Osteoblast (primary cell): ENCODE data around the gene XXYLT1. TPM values are rescaled to one million over a fixed set of nuclear protein-coding genes. Genes with fewer than 3 reads are reported as not detected.

Source experiments
- DNase-seq: peaks from one replicate; pipeline ENCODE4 v3.0.0; 2011; ENCODE audit warnings: low spot score, mixed read lengths; ENCODE audit not compliant: insufficient read length; ENCODE audit errors: missing footprints
- H2AFZ ChIP-seq: 2 replicates; pipeline ENCODE4 v1.6.0; 2011; ENCODE audit warnings: mild to moderate bottlenecking, low read length
- H3K27ac ChIP-seq: 2 replicates; pipeline ENCODE4 v1.5.1; 2011; ENCODE audit warnings: mild to moderate bottlenecking, low read depth, low read length, moderate library complexity
- H3K27me3 ChIP-seq: 2 replicates; pipeline ENCODE4 v1.6.0; 2012; ENCODE audit warnings: mild to moderate bottlenecking, control low read depth, inconsistent platforms, low read length, moderate library complexity; ENCODE audit not compliant: insufficient read depth
- H3K36me3 ChIP-seq: 2 replicates; pipeline ENCODE4 v1.5.1; 2011; ENCODE audit warnings: mild to moderate bottlenecking, low read length, control low read depth, moderate library complexity; ENCODE audit not compliant: insufficient read depth
- H3K4me1 ChIP-seq: 2 replicates; pipeline ENCODE4 v1.5.1; 2011; ENCODE audit warnings: mild to moderate bottlenecking, low read length, control low read depth, moderate library complexity; ENCODE audit not compliant: insufficient read depth
- H3K4me2 ChIP-seq: 2 replicates; pipeline ENCODE4 v1.6.0; 2011; ENCODE audit warnings: mild to moderate bottlenecking, low read length; ENCODE audit not compliant: insufficient read depth
- H3K4me3 ChIP-seq: fragments of 200-600 bp; sonication (generic); 3 replicates; pipeline ENCODE4 v1.5.1; 2012; ENCODE audit warnings: mild to moderate bottlenecking, low read length, inconsistent platforms; ENCODE audit not compliant: insufficient read depth
- H3K79me2 ChIP-seq: 2 replicates; pipeline ENCODE4 v1.6.0; 2012; ENCODE audit warnings: mild to moderate bottlenecking, low read length, control low read depth, inconsistent platforms; ENCODE audit not compliant: insufficient read depth
- H3K9me3 ChIP-seq: 2 replicates; pipeline ENCODE4 v1.5.1; 2011; ENCODE audit warnings: low read depth, low read length, control low read depth
- H4K20me1 ChIP-seq: 2 replicates; pipeline ENCODE4 v1.6.0; 2012; ENCODE audit warnings: mild to moderate bottlenecking, low read length, control low read depth; ENCODE audit not compliant: insufficient read depth
- total RNA-seq: library from RNA; depleted of rRNA; stranded (reverse); fragments of >200 nt; gene quantifications from 2 replicates; pipeline ENCODE4 v1.2.3, GENCODE V29; 2012
- TF ChIP-seq, protein P1 (sequence below): IDR thresholded peaks from 2 replicates; pipeline ENCODE4 v1.5.1; 2011; ENCODE audit warnings: mild to moderate bottlenecking, low read depth, low read length, moderate library complexity; ENCODE audit errors: extremely low read depth

The XXYLT1 gene
- total RNA-seq, 1 donor = 28.2 TPM

DNA sequence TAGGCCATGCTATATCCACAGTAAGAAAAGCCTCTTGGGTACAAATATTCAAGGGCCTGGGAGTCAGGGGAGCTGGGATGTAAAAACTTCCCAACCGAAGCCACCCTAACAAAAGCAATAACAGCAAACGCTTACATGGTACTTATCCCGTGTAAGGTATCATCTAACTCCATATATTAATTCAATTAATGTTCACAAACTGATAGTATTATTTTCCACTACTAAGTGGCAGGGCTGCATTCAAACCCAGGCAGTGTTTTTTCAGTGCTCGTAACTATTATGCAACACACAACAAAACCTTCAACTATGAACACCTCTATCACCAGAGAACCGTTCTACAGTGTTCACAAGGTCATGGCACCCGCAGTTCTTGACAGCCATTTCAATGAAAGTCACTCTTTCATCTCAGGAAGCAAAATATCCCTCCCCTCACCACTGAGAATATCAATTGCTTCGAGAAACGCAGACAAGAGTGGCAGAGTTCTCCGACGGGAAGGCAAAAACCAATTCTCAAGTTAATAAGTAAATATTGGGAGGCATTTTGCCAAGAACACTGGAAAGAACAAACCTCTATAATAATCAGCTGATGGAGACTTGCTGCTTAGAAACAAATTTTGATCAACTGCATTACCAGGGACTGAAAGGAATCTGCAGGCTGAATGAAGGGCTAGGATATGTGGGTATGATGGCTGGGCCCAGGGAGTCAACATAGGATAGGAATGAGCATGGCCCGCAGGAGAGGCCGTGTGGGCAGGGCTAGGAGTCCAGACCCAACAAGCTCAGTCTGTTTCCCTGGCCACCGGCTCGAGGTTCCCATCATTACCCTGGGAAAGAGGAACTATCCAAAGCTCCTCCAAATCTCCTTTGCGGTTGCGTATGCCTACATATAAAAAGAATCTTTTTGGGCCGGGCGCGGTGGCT lies 72.3 kb downstream of the XXYLT1 start:
- Histone ChIP-seq H3K27ac (peak overlapping the region; percentile 84), H3K9me3 (no peaks in the 10 kb centered on the region), H3K4me2 (peak overlapping the region; percentile 24), H3K4me3 (no peak overlapping the region), H3K36me3 (no peaks in the 10 kb centered on the region), H4K20me1 (no peaks in the 10 kb centered on the region), H2AFZ (peak overlapping the region; percentile 34), H3K27me3 (no peaks in the 10 kb centered on the region), H3K4me1 (peaks cover 52% of the 10 kb centered on the region), H3K79me2 (peaks cover 12% of the 10 kb centered on the region)
- TF ChIP-seq, protein P1, sequence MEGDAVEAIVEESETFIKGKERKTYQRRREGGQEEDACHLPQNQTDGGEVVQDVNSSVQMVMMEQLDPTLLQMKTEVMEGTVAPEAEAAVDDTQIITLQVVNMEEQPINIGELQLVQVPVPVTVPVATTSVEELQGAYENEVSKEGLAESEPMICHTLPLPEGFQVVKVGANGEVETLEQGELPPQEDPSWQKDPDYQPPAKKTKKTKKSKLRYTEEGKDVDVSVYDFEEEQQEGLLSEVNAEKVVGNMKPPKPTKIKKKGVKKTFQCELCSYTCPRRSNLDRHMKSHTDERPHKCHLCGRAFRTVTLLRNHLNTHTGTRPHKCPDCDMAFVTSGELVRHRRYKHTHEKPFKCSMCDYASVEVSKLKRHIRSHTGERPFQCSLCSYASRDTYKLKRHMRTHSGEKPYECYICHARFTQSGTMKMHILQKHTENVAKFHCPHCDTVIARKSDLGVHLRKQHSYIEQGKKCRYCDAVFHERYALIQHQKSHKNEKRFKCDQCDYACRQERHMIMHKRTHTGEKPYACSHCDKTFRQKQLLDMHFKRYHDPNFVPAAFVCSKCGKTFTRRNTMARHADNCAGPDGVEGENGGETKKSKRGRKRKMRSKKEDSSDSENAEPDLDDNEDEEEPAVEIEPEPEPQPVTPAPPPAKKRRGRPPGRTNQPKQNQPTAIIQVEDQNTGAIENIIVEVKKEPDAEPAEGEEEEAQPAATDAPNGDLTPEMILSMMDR = no peak
- no peak for DNase-seq

DNA sequence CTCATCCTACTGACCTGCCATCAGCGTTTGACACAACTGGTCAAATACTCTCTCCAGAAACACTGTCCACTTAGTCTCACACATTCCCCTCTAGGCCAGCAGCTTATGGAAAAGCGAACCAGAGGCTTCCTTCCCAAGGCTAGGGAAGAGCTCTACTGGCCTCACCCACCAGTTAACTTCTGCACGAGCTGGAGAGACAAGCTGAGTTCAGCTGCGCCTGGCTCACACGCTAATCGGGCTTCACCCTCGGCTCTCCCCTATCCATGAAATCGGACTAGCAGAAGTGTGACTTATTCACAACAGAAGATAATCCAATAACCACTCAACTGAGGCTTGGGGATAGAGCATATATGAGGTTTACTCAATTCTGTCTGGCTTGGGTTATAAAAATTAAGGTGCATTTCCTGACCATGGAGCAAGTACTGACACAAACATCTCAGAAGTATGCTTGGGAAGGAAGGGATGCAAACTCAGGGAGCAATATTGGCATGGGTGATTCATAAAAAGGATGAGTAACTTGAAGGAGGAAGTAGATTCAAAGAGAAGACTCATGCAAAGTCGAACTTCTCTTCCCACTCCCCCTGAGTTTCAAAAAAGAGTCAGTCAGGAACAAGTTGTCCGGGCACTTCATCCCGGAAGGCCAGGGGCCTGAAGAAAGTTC lies 73.1 kb downstream of the XXYLT1 start:
- H3K36me3 ChIP-seq = no peaks in the 10 kb centered on the region
- H3K27ac ChIP-seq = peak overlapping the region; percentile 84
- peak; percentile 92 for DNase-seq
- no peaks in the 10 kb centered on the region for H4K20me1 ChIP-seq
- H3K79me2 ChIP-seq = peaks cover 8% of the 10 kb centered on the region
- H3K9me3 ChIP-seq = no peaks in the 10 kb centered on the region
- peaks cover 51% of the 10 kb centered on the region for H3K4me1 ChIP-seq
- no peak overlapping the region for H3K4me3 ChIP-seq
- peak overlapping the region; percentile 24 for H3K4me2 ChIP-seq
- no peaks in the 10 kb centered on the region for H3K27me3 ChIP-seq
- peak overlapping the region; percentile 34 for H2AFZ ChIP-seq
- TF ChIP-seq, protein P1 = no peak

DNA sequence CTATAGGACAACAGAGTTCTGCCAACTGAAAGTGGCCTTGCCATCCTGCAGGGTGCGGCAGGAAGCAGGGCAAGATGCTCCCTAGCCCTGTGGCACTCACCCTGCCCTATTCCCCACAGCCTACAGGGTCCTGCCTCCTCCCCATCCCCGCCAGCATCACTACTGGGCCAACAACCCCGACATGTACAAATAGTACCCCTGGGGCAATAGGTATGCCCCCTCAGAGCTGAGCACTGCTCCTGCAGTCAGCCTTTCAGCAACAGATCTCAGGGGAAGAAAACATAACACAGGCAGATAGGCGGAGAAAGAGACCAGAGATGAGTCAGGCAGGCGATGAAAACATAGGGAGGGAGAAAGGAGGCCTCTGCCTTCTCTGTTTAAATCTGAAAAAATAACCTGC lies 74.7 kb downstream of the XXYLT1 start:
- peaks cover 46% of the 10 kb centered on the region for H3K4me1 ChIP-seq
- peaks cover 8% of the 10 kb centered on the region for H3K79me2 ChIP-seq
- H3K27ac ChIP-seq = peak overlapping the region; percentile 81
- DNase-seq = peak; percentile 85
- no peaks in the 10 kb centered on the region for H3K9me3 ChIP-seq
- no peaks in the 10 kb centered on the region for H3K27me3 ChIP-seq
- H2AFZ ChIP-seq = no peak overlapping the region
- H3K4me3 ChIP-seq = no peak overlapping the region
- H3K36me3 ChIP-seq = no peaks in the 10 kb centered on the region
- no peaks in the 10 kb centered on the region for H4K20me1 ChIP-seq
- H3K4me2 ChIP-seq = peak overlapping the region; percentile 58
- TF ChIP-seq, protein P1 = no peak
